OCI-LY3 (cell line): ENCODE data around the gene SMAD6.

Source experiments
- CTCF ChIP-seq: fragments of 200-600, 300-600 bp; sonication (generic); IDR thresholded peaks from 2 replicates; pipeline ENCODE4 v1.5.1; 2014; ENCODE audit warnings: antibody characterized with exemption, low read length, low read depth
- EZH2phosphoT487 ChIP-seq: fragments of 200-600 bp; shearing (Covaris generic); IDR thresholded peaks from 2 replicates; pipeline ENCODE4 v1.6.1; 2018; ENCODE audit warnings: antibody characterized with exemption, mixed run types, low read depth

GRCh38 chr15:66749841-66750575 lies 48.0 kb downstream of the SMAD6 start:
- no peak for TF ChIP-seq CTCF
- TF ChIP-seq EZH2phosphoT487, result no peak
